ENCODE results near the gene PTPRM.

DNA sequence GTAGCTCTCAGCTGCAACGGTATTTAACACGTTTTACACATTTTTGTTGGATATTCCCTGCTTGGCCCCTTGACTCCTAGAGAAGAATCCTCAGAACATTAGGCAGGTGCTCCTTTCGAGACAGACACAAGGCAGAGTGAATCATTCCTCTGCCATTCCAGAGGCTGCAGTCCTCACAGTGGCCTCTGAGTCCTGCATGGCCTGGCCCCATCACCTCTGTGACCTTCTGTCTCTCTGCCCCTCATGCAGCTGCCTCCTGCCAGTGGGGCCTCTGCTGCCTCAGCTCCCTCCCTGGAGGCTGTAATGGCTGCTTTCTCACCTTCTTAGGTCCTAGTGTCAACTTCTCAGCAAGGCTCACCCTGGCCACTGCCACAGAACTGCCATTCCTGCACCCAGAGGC is 101.3 kb downstream of the PTPRM start:
- TF ChIP-seq, protein P1, sequence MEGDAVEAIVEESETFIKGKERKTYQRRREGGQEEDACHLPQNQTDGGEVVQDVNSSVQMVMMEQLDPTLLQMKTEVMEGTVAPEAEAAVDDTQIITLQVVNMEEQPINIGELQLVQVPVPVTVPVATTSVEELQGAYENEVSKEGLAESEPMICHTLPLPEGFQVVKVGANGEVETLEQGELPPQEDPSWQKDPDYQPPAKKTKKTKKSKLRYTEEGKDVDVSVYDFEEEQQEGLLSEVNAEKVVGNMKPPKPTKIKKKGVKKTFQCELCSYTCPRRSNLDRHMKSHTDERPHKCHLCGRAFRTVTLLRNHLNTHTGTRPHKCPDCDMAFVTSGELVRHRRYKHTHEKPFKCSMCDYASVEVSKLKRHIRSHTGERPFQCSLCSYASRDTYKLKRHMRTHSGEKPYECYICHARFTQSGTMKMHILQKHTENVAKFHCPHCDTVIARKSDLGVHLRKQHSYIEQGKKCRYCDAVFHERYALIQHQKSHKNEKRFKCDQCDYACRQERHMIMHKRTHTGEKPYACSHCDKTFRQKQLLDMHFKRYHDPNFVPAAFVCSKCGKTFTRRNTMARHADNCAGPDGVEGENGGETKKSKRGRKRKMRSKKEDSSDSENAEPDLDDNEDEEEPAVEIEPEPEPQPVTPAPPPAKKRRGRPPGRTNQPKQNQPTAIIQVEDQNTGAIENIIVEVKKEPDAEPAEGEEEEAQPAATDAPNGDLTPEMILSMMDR (conservative IDR thresholded peaks at IDR 0.05; ENCODE audit: low read depth, low read length) = no peak
- TF ChIP-seq EZH2 (IDR thresholded peaks at IDR 0.05; ENCODE audit: borderline replicate concordance, low read depth, low read length, poor library complexity, severe bottlenecking) = no peak
